Adrenal gland (tissue), 12 donors: ENCODE measurements around the gene MED27. TPM values are rescaled to one million over a fixed set of nuclear protein-coding genes. Genes with fewer than 3 reads are reported as not detected.

ENCODE experiments used
- DNase-seq, 7 donors: peaks; one replicate each; pipeline ENCODE4 v3.0.0-alpha.2; 2019 to 2020
- H3K27ac ChIP-seq, 5 donors: fragments of 200-600 bp; sonication (generic) in 4 of 5; 1 replicate in 3 of 5; 2 replicates in 2 of 5; pipeline versions ENCODE4 v1.5.1 to v1.8.0; 2016 to 2020; ENCODE audit warnings: mild to moderate bottlenecking in 1 of 5
- H3K27me3 ChIP-seq: fragments of 200-600 bp; 2 replicates; pipeline ENCODE4 v1.8.0; 2021
- H3K36me3 ChIP-seq, 2 donors: fragments of 200-600 bp; replicated peaks in 1 of 2; 1 replicate in 1 of 2; 2 replicates in 1 of 2; pipeline versions ENCODE4 v1.5.1 to v1.8.0; 2018 to 2022
- H3K4me1 ChIP-seq, 2 donors: fragments of 200-600 bp; replicated peaks in 1 of 2; 1 replicate in 1 of 2; 2 replicates in 1 of 2; pipeline versions ENCODE4 v1.5.1 to v1.8.0; 2018 to 2021
- H3K4me3 ChIP-seq, 4 donors: fragments of 200-600 bp; sonication (generic) in 3 of 4; one replicate each; pipeline ENCODE4 v1.5.1; 2016 to 2018
- H3K9me3 ChIP-seq, 3 donors: fragments of 200-600 bp; sonication (generic) in 1 of 3; replicated peaks in 1 of 3; 1 replicate in 2 of 3; 2 replicates in 1 of 3; pipeline versions ENCODE4 v1.5.1 to v1.8.0; 2016 to 2021
- POLR2A ChIP-seq, 2 donors: fragments of 450-650 bp; IDR thresholded peaks; one replicate each; pipeline ENCODE4 v1.6.1; 2017; ENCODE audit warnings: antibody characterized with exemption in 2 of 2, mild to moderate bottlenecking in 2 of 2, moderate library complexity in 1 of 2
- WGBS, 4 donors: extraction: QIAGEN DNeasy Blood & Tissue Kit in 2 of 4; methylation state at CpG; one replicate each; pipeline versions ENCODE4 v1.1.5 to v1.1.7; 2013 to 2017; 5-methylcytosine and 5-hydroxymethylcytosine counted together
- intact Hi-C, 2 donors: fragments of 100-400 bp; cut with DNase I; formaldehyde crosslinking; loops; one replicate each; pipeline versions ENCODE4 v1.14.1 to v1.15.0; 2022 to 2023
- polyA plus RNA-seq, 3 donors: library from polyadenylated mRNA; stranded (reverse); fragments of 200-250 nt in 2 of 3; fragments of 350-450 nt in 1 of 3; fragmentation: Illumina TruSeq in 1 of 3; extraction: RNeasy Lipid Tissue Mini Kit (QIAGEN cat#74804) in 1 of 3; gene quantifications; one replicate each; pipeline ENCODE4 v1.2.3, GENCODE V29; 2013 to 2014
- total RNA-seq, 9 donors: library from RNA; depleted of rRNA in 4 of 9; stranded (reverse); fragments of >200 nt in 4 of 9; fragments of 120-200 nt in 1 of 9; fragmentation: NEBNext Ultra II Directional in 1 of 9; extraction: Animal tissue kit (Norgen Biotek cat#: 25700) in 1 of 9; gene quantifications; one replicate each; pipeline versions ENCODE4 v1.1.0 to v1.2.4, GENCODE V29; 2013 to 2023
- TF ChIP-seq, protein P1 (sequence below), 6 experiments: fragments of 450-650 bp in 4 of 6; fragments of 200-600 bp in 2 of 6; sonication (generic) in 1 of 6; IDR thresholded peaks; 1 replicate in 5 of 6; 2 replicates in 1 of 6; pipeline versions ENCODE4 v1.5.1 to v1.8.0; 2016 to 2021; ENCODE audit warnings: antibody characterized with exemption in 6 of 6, mild to moderate bottlenecking in 2 of 6, moderate library complexity in 1 of 6
- donor health status: healthy with polysubstance abuse.
- donor health status: Bipolar disorder and iron deficiency.
- donor health status: DM: yes; HTN: yes; CAD: no.
- donor health status: DM: no; HTN: no; CAD: no.
- donor health status: DM: no; HTN: no; CAD: no.
- donor health status: DM: yes; HTN: yes; CAD: no.

The MED27 gene
- total and polyA plus RNA-seq, 12 donors: 12.2 to 37.4 (median 15.9) TPM

DNA sequence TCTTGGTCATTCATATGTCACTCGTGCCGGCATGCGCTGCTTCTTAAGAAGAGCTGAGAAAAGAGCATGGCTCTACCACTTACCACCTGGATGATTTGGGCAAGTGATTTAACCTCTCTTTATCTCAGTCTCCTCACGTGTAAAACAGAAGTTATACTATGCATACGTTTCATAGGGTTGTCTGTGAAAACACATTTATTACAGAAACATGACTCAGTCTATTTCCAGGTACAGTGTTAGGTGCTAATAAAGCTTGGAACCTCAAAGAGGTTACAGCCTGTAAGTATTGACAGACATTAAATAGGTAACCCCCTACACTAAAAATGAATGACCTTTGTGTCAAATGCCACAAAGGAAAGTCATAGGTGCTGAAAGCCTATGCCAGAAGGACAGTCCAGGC, 43.1 kb downstream of the MED27 start:
- TF ChIP-seq POLR2A (IDR thresholded peaks at IDR 0.05): no peak
- 91 to 95% (median 94%) methylated on average over 5 of the region's 5 CpGs for WGBS, 4 donors
- Histone ChIP-seq H3K9me3 (no peaks in the 10 kb centered on the region), H3K4me1 (no peaks in the 10 kb centered on the region), H3K4me3 (no peak overlapping the region), H3K27ac (no peak overlapping the region), H3K36me3 (no peaks in the 10 kb centered on the region), H3K27me3 (no peaks in the 10 kb centered on the region)
- intact Hi-C loops: no loop called here
- no peak for DNase-seq

DNA sequence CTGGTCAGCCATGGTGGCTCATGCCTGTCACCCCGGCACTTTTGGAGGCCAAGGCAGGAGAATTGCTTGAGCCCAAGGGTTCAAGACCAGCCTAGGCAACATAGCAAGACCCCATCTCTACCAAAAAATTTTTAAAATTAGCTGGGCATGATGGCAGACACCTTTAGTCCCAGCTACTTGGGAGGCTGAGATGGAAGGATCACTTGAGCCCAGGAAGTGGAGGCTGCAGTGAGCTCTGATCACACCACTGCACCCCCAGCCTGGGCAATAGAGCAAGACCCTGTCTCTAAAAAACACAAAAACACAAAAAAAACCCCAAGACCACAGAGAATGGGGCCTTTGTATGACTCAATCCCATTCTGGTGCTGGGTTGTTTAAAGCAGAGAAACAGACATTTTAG, 44.0 kb downstream of the MED27 start:
- TF ChIP-seq, protein P1, sequence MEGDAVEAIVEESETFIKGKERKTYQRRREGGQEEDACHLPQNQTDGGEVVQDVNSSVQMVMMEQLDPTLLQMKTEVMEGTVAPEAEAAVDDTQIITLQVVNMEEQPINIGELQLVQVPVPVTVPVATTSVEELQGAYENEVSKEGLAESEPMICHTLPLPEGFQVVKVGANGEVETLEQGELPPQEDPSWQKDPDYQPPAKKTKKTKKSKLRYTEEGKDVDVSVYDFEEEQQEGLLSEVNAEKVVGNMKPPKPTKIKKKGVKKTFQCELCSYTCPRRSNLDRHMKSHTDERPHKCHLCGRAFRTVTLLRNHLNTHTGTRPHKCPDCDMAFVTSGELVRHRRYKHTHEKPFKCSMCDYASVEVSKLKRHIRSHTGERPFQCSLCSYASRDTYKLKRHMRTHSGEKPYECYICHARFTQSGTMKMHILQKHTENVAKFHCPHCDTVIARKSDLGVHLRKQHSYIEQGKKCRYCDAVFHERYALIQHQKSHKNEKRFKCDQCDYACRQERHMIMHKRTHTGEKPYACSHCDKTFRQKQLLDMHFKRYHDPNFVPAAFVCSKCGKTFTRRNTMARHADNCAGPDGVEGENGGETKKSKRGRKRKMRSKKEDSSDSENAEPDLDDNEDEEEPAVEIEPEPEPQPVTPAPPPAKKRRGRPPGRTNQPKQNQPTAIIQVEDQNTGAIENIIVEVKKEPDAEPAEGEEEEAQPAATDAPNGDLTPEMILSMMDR (IDR thresholded peaks at IDR 0.05): no peak
- TF ChIP-seq POLR2A (IDR thresholded peaks at IDR 0.05): no peak
- H3K36me3 ChIP-seq: no peaks in the 10 kb centered on the region
- 84 to 100% (median 91%) methylated on average over 1 of the region's 1 CpG for WGBS, 4 donors

DNA sequence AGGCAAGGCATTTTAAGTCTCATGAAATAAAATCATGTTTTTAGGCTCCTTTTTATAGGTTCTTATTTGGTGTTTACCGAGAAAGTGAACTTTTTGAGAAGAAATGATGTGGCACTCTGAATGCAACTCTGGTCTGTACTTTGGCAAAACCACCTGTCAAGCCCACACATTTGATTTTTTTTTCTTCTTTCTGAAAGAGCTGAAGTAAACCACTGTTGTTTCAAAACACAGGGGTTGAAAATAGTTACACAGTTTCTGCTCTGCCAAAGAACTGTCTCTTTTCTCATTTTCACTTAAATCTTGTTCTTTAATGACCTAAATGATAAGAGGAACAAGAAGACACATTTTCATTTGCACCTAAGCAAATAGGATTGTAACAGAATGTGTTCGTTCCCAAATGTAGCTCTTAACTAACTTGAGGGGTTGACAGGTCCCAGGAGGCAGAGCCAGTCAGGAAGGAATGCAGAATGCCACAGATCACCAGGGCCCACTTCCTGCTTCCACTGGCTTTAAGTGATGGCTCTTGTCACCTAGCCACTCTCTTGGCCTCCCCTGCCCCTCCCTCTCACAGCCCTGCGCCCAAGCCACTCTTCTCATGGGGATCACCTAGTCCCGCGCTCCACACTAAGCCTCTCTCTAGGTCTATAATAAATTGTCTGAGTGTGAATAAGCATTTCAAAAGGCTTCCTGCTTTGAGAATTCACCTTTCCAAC, 47.3 kb downstream of the MED27 start:
- H3K9me3 ChIP-seq: no peaks in the 10 kb centered on the region
- TF ChIP-seq, protein P1 (IDR thresholded peaks at IDR 0.05): no peak
- no peak for TF ChIP-seq POLR2A (IDR thresholded peaks at IDR 0.05)
- DNase-seq: no peak
- H3K4me1 ChIP-seq: no peaks in the 10 kb centered on the region
- H3K27me3 ChIP-seq: no peaks in the 10 kb centered on the region
- intact Hi-C loops: no loop called here
- H3K27ac ChIP-seq: no peak overlapping the region
- H3K36me3 ChIP-seq: no peaks in the 10 kb centered on the region
- no peak overlapping the region for H3K4me3 ChIP-seq
- WGBS, 4 donors: 85 to 93% (median 88%) methylated on average over 5 of the region's 5 CpGs

More for the DNA sequence above, 44.0 kb downstream of the MED27 start:
- intact Hi-C loops: no loop called here
- H3K4me1 ChIP-seq: no peaks in the 10 kb centered on the region
- H3K9me3 ChIP-seq: no peaks in the 10 kb centered on the region
- no peaks in the 10 kb centered on the region for H3K27me3 ChIP-seq
- no peak overlapping the region for H3K27ac ChIP-seq
- H3K4me3 ChIP-seq: no peak overlapping the region
- no peak for DNase-seq

DNA sequence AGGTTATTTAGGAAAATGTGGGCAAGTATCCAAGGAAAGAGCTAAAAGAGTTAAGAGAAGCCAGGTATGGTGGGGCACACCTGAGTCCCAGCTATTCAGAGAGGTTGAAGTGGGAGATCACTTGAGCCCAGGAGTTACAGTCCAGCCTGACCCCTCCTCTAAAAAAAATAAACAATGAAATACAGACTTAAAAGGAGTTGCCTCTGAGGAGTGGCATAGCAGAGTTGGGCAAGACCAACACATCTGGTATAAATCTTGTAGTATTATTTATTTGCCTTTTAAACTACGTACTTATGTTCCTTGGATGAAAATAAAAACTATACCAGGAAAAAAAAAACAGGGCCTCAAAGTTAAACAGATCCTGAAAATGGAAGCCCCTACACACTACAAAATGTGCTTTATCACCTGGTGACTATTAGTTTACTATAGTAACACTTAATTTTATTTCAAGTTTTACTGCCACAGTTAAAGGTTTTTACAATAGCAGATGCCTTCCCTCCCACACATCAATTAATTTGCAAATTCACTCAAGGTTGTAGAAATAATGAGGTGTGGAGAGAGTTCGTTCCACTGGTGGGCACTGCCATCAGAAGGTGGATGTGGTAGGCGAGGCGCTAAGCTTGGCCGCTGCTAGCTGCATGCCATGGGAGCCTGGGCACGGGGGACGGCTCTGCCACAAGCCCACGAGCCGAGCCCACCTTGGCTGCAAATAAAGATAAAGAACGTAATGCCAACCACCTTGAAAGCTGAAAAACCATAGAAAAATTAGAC, 48.0 kb downstream of the MED27 start:
- H3K4me1 ChIP-seq: no peaks in the 10 kb centered on the region
- H3K27ac ChIP-seq: no peak overlapping the region
- no peak for DNase-seq
- H3K4me3 ChIP-seq: no peak overlapping the region
- no peaks in the 10 kb centered on the region for H3K27me3 ChIP-seq
- TF ChIP-seq, protein P1 (IDR thresholded peaks at IDR 0.05): no peak
- TF ChIP-seq POLR2A (IDR thresholded peaks at IDR 0.05): no peak
- 92 to 96% (median 94%) methylated on average over 10 of the region's 10 CpGs for WGBS, 4 donors
- no peaks in the 10 kb centered on the region for H3K9me3 ChIP-seq
- intact Hi-C loops: no loop called here
- H3K36me3 ChIP-seq: no peaks in the 10 kb centered on the region
